ENCODE results near the gene AVP.
"Not testable (repeated sequence)": the region's sequence is repeated elsewhere in the genome, so short reads cannot be mapped to it uniquely, and the experiment has no call there.

The AVP gene

GRCh38 chr20:3082955-3083952 is 1.3 kb downstream of the AVP start:
- DNase-seq = no peak

GRCh38 chr20:3082306-3082951 is 2.1 kb downstream of the AVP start:
- DNase-seq = no peak

GRCh38 chr20:3081641-3082040 is 2.9 kb downstream of the AVP start:
- no peak for DNase-seq

- no peak for DNase-seq
These were observed 3.6 kb downstream of the AVP start for GRCh38 chr20:3080939-3081388.

DNA sequence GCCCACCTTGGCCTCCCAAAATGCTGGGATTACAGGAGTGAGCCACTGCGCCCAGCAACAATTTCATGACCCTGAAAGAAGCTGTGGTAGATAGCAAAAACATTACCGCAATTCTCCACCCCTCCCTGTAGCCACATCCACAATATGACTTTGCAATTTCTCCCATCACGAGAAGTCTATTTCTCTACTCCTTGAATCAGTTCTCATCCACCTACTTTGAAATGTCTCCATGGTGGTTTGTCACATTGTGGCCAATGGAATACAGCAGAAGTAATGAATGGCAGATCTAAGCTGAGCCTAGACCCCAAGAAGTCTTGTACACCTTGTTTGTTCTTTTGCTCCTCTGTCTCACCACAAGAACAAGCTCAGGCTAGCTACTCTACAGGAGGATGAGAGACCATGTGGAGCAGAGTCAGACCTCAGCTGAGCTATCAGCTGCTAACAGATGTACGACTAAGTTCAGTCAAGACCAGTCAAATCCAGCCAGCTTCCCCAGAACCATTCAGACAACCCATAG is 6.8 kb downstream of the AVP start:
- DNase-seq = no peak

DNA sequence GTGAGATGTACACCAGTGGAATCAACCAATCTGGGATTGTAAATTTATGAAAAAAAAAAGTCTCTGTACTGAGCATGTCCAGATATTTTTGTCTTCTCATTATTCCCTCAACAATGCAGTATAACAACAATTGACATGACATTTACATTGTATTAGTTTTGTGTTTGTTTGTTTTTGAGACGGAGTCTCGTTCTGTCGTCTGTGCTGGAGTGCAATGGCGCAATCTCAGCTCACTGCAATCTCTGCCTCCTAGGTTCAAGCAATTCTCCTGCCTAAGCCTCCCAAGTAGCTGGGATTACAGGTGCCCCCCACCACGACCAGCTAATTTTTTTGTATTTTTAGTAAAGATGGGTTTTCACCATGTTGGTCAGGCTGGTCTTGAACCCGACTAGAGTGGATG is 9.2 kb downstream of the AVP start:
- DNase-seq = not testable (repeated sequence)

DNA sequence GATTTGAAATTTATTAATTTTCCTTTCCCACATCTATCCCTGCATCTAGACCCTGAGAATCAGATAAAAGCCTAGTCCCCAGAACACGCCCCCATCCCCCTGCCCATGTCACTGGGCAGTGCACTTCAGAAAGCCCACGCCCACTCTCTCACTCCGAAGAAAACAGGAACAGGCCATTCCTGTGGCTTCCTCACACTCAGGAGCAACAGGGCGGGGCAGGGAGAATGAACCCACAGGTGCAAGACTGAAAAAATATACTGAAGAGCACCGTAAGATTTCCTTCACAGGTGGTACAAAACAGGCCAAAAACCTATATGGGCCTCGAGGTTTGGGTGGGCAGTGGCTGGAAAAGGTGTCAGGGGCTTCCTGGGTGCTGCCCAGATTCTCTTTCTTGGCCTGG is 9.7 kb downstream of the AVP start:
- peak; percentile 28 for DNase-seq

- not testable (repeated sequence) for DNase-seq
These were observed 11.3 kb downstream of the AVP start for GRCh38 chr20:3073251-3073643.

- no peak for DNase-seq
These were observed 11.8 kb downstream of the AVP start for GRCh38 chr20:3072530-3073250.

DNA sequence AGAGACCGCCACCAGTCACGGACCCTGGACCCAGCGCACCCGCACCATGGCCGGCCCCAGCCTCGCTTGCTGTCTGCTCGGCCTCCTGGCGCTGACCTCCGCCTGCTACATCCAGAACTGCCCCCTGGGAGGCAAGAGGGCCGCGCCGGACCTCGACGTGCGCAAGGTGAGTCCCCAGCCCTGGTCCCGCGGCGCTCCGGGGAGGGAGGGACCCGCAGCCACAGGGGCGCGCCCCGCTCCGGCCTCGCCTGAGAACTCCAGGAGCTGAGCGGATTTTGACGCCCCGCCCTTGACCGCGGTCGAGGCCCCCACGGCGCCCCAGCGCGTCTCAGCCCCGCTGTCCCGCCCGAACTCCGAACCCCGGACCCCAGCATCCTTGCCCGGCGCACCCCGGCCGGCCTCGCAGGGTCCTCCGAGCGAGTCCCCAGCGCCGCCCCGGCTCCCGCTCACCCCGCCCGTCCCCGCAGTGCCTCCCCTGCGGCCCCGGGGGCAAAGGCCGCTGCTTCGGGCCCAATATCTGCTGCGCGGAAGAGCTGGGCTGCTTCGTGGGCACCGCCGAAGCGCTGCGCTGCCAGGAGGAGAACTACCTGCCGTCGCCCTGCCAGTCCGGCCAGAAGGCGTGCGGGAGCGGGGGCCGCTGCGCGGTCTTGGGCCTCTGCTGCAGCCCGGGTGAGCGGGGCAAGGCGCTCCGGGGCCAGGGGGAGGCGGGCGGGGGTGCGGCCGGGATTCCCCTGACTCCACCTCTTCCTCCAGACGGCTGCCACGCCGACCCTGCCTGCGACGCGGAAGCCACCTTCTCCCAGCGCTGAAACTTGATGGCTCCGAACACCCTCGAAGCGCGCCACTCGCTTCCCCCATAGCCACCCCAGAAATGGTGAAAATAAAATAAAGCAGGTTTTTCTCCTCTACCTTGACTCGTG is 12.7 kb downstream of the AVP start, which contains the start of gene OXT:
OXT (plus strand) TSS at position 11 of the 920 bp plus-strand sequence; CDS start at position 47, 36 bp downstream.
- DNase-seq = no peak

- DNase-seq = no peak
These were observed 13.3 kb downstream of the AVP start for GRCh38 chr20:3071266-3071609.

DNA sequence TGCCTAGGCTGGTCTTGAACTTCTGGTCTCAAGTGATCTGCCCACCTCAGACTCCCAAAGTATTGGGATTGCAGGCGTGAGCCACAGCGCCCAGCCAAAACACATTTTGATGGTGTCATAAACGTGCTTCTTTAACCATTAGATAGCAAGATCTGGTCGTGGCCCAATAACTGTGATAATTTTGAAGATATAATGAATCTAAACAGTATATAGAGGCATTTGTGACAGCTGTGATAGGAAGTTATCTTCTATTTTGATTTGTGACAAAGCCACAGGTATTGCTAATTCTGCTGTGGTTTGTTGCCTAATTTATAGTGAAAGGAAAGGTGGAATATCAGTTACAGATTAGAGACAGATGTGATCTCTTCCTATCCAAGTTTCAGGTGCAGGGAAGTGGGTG is 13.8 kb downstream of the AVP start:
- no peak for DNase-seq

- peak; percentile 65 for DNase-seq
These were observed 15.3 kb downstream of the AVP start for GRCh38 chr20:3068986-3069900.

DNA sequence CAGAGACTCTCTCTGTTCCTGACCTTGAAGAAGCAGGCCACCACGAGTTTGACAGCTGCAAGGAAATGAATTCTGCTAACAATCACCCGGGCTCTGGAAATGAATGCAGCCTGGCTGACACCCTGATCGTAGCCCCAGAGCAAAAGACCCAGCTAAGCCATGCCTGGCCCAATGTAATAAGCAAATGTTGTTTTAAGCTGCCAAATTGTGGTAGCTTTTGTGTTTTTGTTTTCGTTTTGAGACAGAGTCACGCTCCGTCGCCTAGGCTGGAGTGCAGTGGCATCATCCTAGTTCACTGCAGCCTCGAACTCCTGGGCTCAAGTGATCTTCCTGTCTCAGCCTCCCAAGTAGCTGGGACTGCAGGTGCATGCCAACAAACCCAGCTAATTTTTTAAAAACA is 16.4 kb downstream of the AVP start:
- no peak for DNase-seq

DNA sequence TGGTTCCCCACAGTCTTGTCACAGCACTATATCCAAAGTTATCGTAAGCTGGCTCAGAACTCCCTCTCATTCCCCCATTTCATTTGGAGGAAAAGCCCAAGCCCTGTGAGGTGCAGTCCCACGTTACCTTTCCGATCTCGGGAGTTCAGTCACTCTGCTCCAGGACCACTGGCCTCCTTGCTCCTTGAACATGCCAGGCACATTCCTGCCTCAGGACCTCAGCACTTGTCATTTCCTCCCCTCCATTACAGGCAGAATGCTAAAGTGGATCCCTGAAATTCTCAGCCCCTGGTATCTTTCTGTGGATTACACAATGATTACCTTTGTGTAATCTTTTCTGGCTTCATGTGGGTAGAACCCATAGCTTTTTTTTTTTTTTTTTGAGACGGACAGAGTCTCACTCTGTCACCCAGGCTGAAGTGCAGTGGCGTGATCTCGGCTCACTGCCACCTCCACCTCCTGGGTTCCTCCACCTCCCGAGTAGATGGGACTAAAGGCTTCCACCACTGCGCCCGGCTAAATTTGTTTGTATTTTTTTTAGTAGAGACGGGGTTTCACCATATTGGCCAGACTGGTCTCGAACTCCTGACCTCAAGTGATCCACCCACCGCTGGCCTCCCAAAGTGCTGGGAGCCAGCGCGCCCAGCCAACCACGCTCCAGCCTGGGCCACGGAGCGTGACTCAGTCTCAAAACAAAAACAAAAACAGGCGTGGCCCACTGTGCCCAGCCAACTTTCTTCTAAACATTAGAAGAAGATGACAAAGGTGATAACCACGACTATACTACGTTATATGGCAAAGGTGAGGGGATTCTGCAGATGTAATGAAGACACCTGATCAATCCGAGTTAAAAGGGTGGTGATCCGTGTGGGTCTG is 17.1 kb downstream of the AVP start:
- DNase-seq = no peak

DNA sequence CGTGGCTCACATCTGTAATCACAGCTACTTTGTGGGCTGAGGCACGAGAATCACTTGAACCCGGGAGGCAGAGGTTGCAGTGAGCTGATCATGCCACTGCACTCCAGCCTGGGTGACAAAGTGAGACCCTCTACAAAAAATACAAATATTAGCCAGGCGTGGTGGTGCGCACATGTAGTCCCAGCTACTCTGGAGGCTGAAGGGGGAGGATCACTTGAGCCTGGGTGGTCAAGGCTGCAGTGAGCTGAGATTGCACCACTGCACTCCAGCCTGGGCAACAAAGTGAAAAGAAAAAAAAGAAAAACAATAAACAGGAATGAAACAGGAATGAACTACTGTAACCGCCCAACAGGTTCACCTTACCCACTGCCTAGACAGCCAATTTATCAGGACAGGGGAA is 20.4 kb downstream of the AVP start:
- not testable (repeated sequence) for DNase-seq

DNA sequence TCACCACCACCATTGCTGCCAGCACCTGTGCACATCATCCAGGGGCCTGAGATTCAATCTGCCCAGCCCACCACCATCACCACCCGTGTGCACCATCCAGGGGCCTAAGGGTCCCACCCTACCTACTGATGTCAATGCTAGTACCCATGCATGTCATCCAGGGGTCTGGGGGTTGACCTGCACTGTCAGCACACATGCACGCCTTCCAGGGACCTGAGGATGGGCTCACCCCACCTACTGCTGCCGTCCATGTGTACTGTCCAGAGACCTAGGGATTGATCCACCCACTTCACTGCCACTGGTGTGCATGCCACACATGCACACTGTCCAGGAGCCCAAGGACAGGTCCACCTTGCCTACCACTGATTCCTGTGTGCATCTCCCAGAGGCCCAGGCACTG is 25.0 kb downstream of the AVP start:
- DNase-seq = no peak

GRCh38 chr20:3051385-3052019 is 33.0 kb downstream of the AVP start:
- no peak for DNase-seq

All from NCI-H510A (cell line).